ENCODE measurements around the gene SLC25A38.
"Not testable (repeated sequence)": the region's sequence is repeated elsewhere in the genome, so short reads cannot be mapped to it uniquely, and the experiment has no call there.

Gene SLC25A38

GRCh38 chr3:39414421-39414907, 31.3 kb downstream of the SLC25A38 start:
- Histone ChIP-seq H3K4me2 (ENCODE audit: low read length) (no peak overlapping the region), H3K9ac (ENCODE audit: low read length) (no peak overlapping the region), H3K9me3 (ENCODE audit: insufficient read depth, low read length) (no peaks in the 10 kb centered on the region), H3K36me3 (replicated peaks; ENCODE audit: low read depth, low read length) (peaks cover 52% of the 10 kb centered on the region), H4K20me1 (ENCODE audit: insufficient read depth, low read length) (peaks cover 43% of the 10 kb centered on the region), H3K27me3 (ENCODE audit: low read depth, low read length) (no peaks in the 10 kb centered on the region), H2AFZ (ENCODE audit: low read depth, low read length) (no peak overlapping the region), H3K4me3 (ENCODE audit: low read length) (no peak overlapping the region), H3K27ac (ENCODE audit: low read length) (peak overlapping the region; percentile 40), H3K79me2 (ENCODE audit: low read length) (peaks cover 13% of the 10 kb centered on the region), H3K4me1 (ENCODE audit: low read length) (no peaks in the 10 kb centered on the region; the same call in 1 of the 2 replicates)
- no peak for TF ChIP-seq EZH2phosphoT487 (IDR thresholded peaks at IDR 0.05; ENCODE audit: low read depth)
- TF ChIP-seq CTCF (IDR thresholded peaks at IDR 0.05; ENCODE audit: low read depth, low read length) = no peak

- Histone ChIP-seq H3K36me3 (replicated peaks; ENCODE audit: low read depth, low read length) (peaks cover 44% of the 10 kb centered on the region), H4K20me1 (ENCODE audit: insufficient read depth, low read length) (peaks cover 35% of the 10 kb centered on the region)
- H3K27me3 ChIP-seq (ENCODE audit: low read depth, low read length); H3K4me3 ChIP-seq (ENCODE audit: low read length); H3K27ac ChIP-seq (ENCODE audit: low read length); H3K4me2 ChIP-seq (ENCODE audit: low read length); H3K9me3 ChIP-seq (ENCODE audit: insufficient read depth, low read length); H2AFZ ChIP-seq (ENCODE audit: low read depth, low read length); H3K9ac ChIP-seq (ENCODE audit: low read length); H3K79me2 ChIP-seq (ENCODE audit: low read length); H3K4me1 ChIP-seq (ENCODE audit: low read length): not testable (repeated sequence)
These were observed 32.1 kb downstream of the SLC25A38 start for GRCh38 chr3:39415302-39415701.

DNA sequence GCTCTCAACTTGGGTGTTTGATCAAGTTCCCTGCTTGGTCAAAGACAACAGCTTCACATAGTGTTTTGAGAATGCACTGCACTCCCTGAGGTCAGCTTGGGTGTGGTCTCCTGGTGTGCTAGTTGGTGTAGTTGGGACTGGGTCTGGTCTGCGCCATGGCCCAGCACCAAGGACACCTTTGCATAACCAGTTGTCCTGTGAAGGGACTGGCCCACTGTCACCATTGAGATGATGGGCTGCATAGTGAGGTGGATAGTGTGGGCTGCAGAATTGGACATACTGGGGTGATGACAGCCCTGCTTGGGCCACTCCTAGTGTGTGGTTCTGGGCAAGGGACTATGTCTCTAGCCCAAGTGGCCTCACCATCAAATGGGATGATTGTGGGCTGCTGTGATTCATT, 32.8 kb downstream of the SLC25A38 start:
- Histone ChIP-seq H3K36me3 (replicated peaks; ENCODE audit: low read depth, low read length) (peaks cover 39% of the 10 kb centered on the region), H3K4me2 (ENCODE audit: low read length) (no peak overlapping the region), H3K4me3 (ENCODE audit: low read length) (no peak overlapping the region), H3K79me2 (ENCODE audit: low read length) (peaks cover 2% of the 10 kb centered on the region; the same call in 1 of the 2 replicates), H3K27ac (ENCODE audit: low read length) (no peak overlapping the region), H2AFZ (ENCODE audit: low read depth, low read length) (no peak overlapping the region), H3K9ac (ENCODE audit: low read length) (no peak overlapping the region), H3K4me1 (ENCODE audit: low read length) (no peaks in the 10 kb centered on the region), H3K9me3 (ENCODE audit: insufficient read depth, low read length) (no peaks in the 10 kb centered on the region), H4K20me1 (ENCODE audit: insufficient read depth, low read length) (peaks cover 30% of the 10 kb centered on the region), H3K27me3 (ENCODE audit: low read depth, low read length) (no peaks in the 10 kb centered on the region)
- TF ChIP-seq EZH2phosphoT487 (IDR thresholded peaks at IDR 0.05; ENCODE audit: low read depth) (no peak), CTCF (IDR thresholded peaks at IDR 0.05; ENCODE audit: low read depth, low read length) (no peak)

- not testable (repeated sequence) for H3K9ac ChIP-seq (ENCODE audit: low read length); H3K27me3 ChIP-seq (ENCODE audit: low read depth, low read length); H3K27ac ChIP-seq (ENCODE audit: low read length); H3K79me2 ChIP-seq (ENCODE audit: low read length); H3K9me3 ChIP-seq (ENCODE audit: insufficient read depth, low read length); H3K4me2 ChIP-seq (ENCODE audit: low read length); H2AFZ ChIP-seq (ENCODE audit: low read depth, low read length); H3K4me1 ChIP-seq (ENCODE audit: low read length); H3K4me3 ChIP-seq (ENCODE audit: low read length)
- Histone ChIP-seq H3K36me3 (replicated peaks; ENCODE audit: low read depth, low read length) (peaks cover 28% of the 10 kb centered on the region), H4K20me1 (ENCODE audit: insufficient read depth, low read length) (peaks cover 24% of the 10 kb centered on the region)
These were observed 33.8 kb downstream of the SLC25A38 start for GRCh38 chr3:39416998-39417397.

- H2AFZ ChIP-seq (ENCODE audit: low read depth, low read length); H3K9ac ChIP-seq (ENCODE audit: low read length); H3K79me2 ChIP-seq (ENCODE audit: low read length); H3K27ac ChIP-seq (ENCODE audit: low read length); H3K27me3 ChIP-seq (ENCODE audit: low read depth, low read length); H3K9me3 ChIP-seq (ENCODE audit: insufficient read depth, low read length); H3K4me3 ChIP-seq (ENCODE audit: low read length); H3K4me1 ChIP-seq (ENCODE audit: low read length); H4K20me1 ChIP-seq (ENCODE audit: insufficient read depth, low read length): not testable (repeated sequence)
- Histone ChIP-seq H3K36me3 (replicated peaks; ENCODE audit: low read depth, low read length) (peaks cover 12% of the 10 kb centered on the region), H3K4me2 (ENCODE audit: low read length) (peak overlapping the region; percentile 15; the same call in 1 of the 2 replicates)
These were observed 35.5 kb downstream of the SLC25A38 start for GRCh38 chr3:39418556-39419225.

Measured in OCI-LY3 (cell line).